B cell (primary cell): Measurements from ENCODE around the gene RBM23. TPM values are rescaled to one million over a fixed set of nuclear protein-coding genes. Genes with fewer than 3 reads are reported as not detected.

ENCODE experiments used
- ATAC-seq: fragments of 200-7000 bp; cut with Tn5 transposase; one replicate; pipeline ENCODE4 v1.10.0; 2021; ENCODE audit warnings: low read depth, mild to moderate bottlenecking, moderate number of reproducible peaks, moderate library complexity
- CTCF ChIA-PET: fragments of 350-600 bp; sonication (Branson Sonifier 250); formaldehyde crosslinking; loops from one replicate; lab custom pipeline; 2021; ENCODE audit warnings: antibody characterized with exemption, inconsistent platforms; lab: Charles Lee
- POLR2A ChIA-PET: fragments of 350-600 bp; sonication (Branson Sonifier 250); formaldehyde crosslinking; loops from one replicate; lab custom pipeline; 2021; ENCODE audit warnings: antibody characterized with exemption; lab: Charles Lee
- DNase-seq: peaks from one replicate; pipeline ENCODE4 v3.0.0; 2013
- H2AFZ ChIP-seq: 2 replicates; pipeline ENCODE4 v1.6.1; 2012; ENCODE audit warnings: mild to moderate bottlenecking, low read depth, low read length; ENCODE audit not compliant: insufficient read depth, poor library complexity, severe bottlenecking
- H3K27ac ChIP-seq, 2 donors: 1 replicate in 1 of 2; 2 replicates in 1 of 2; pipeline ENCODE4 v1.5.1; 2012 to 2013; ENCODE audit warnings: low read length in 2 of 2, mild to moderate bottlenecking in 2 of 2, moderate library complexity in 1 of 2
- H3K27me3 ChIP-seq, 4 experiments: fragments of 200-600 bp in 1 of 4; sonication (generic) in 1 of 4; replicated peaks in 1 of 4; 1 replicate in 2 of 4; 2 replicates in 2 of 4; pipeline versions ENCODE4 v1.6.1 to v1.7.0; 2013 to 2016; ENCODE audit warnings: low read length in 3 of 4, mild to moderate bottlenecking in 2 of 4, mixed read lengths in 1 of 4, moderate library complexity in 1 of 4; ENCODE audit not compliant: insufficient read depth in 4 of 4, control insufficient read depth in 3 of 4; ENCODE audit errors: control extremely low read depth in 1 of 4
- H3K36me3 ChIP-seq, 2 experiments: replicated peaks in 1 of 2; 1 replicate in 1 of 2; 2 replicates in 1 of 2; pipeline versions ENCODE4 v1.6.1 to v1.7.1; 2013; ENCODE audit warnings: low read length in 1 of 2; ENCODE audit not compliant: insufficient read depth in 2 of 2, control insufficient read depth in 1 of 2; ENCODE audit errors: control extremely low read depth in 1 of 2, extremely low read depth in 1 of 2
- H3K4me1 ChIP-seq, 2 donors: fragments of 200-600 bp in 1 of 2; sonication (generic) in 1 of 2; 1 replicate in 1 of 2; 2 replicates in 1 of 2; pipeline versions ENCODE4 v1.5.1 to v1.6.1; 2013 to 2017; ENCODE audit warnings: low read length in 2 of 2; ENCODE audit not compliant: control insufficient read depth in 2 of 2, insufficient read depth in 2 of 2
- H3K4me2 ChIP-seq: replicated peaks from 2 replicates; pipeline ENCODE3; 2012; ENCODE audit warnings: mild to moderate bottlenecking, low read depth, low read length; ENCODE audit not compliant: poor library complexity, severe bottlenecking
- H3K4me3 ChIP-seq, 5 experiments: fragments of 200-600 bp in 1 of 5; sonication (generic) in 1 of 5; 1 replicate in 3 of 5; 2 replicates in 2 of 5; pipeline versions ENCODE4 v1.5.1 to v1.7.0; 2011 to 2016; ENCODE audit warnings: low read length in 4 of 5, mild to moderate bottlenecking in 4 of 5, low read depth in 2 of 5, control low read depth in 1 of 5, moderate library complexity in 1 of 5; ENCODE audit not compliant: insufficient read depth in 1 of 5; ENCODE audit errors: control extremely low read depth in 1 of 5, extremely low read depth in 1 of 5
- H3K79me2 ChIP-seq: fragments of 200-600 bp; sonication (generic); one replicate; pipeline ENCODE4 v1.6.0; 2016; ENCODE audit warnings: low read length; ENCODE audit not compliant: control insufficient read depth, insufficient read depth
- H3K9ac ChIP-seq: fragments of 200-600 bp; sonication (generic); 2 replicates; pipeline ENCODE4 v1.6.1; 2017; ENCODE audit warnings: mild to moderate bottlenecking, low read length, moderate library complexity
- H3K9me3 ChIP-seq, 3 donors: one replicate each; pipeline versions ENCODE4 v1.6.1 to v1.7.1; 2013; ENCODE audit warnings: low read length in 2 of 3; ENCODE audit not compliant: control insufficient read depth in 2 of 3, insufficient read depth in 1 of 3; ENCODE audit errors: control extremely low read depth in 1 of 3
- H4K20me1 ChIP-seq: 2 replicates; pipeline ENCODE4 v1.6.0; 2012; ENCODE audit warnings: mild to moderate bottlenecking, low read length; ENCODE audit not compliant: insufficient read depth, control insufficient read depth, poor library complexity, severe bottlenecking
- H3K27ac Mint-ChIP-seq: one replicate; pipeline ENCODE4 v1.8.0; 2021; ENCODE audit warnings: mixed read lengths
- H3K27me3 Mint-ChIP-seq: one replicate; pipeline ENCODE4 v1.8.0; 2021; ENCODE audit warnings: mixed read lengths
- H3K4me1 Mint-ChIP-seq: one replicate; pipeline ENCODE4 v1.8.0; 2021; ENCODE audit warnings: mixed read lengths
- H3K4me3 Mint-ChIP-seq: one replicate; pipeline ENCODE4 v1.8.0; 2021; ENCODE audit warnings: mixed read lengths
- H3K9me3 Mint-ChIP-seq: one replicate; pipeline ENCODE4 v1.8.0; 2022; ENCODE audit warnings: mixed read lengths; ENCODE audit not compliant: insufficient read depth
- CTCF ChIP-seq: fragments of 200-600 bp; IDR thresholded peaks from one replicate; pipeline ENCODE4 v1.8.0; 2022; ENCODE audit warnings: antibody characterized with exemption, mild to moderate bottlenecking
- EZH2 ChIP-seq: IDR thresholded peaks from 2 replicates; pipeline ENCODE4 v1.6.1; 2012; ENCODE audit warnings: borderline replicate concordance, low read depth, mild to moderate bottlenecking, moderate library complexity, low read length; ENCODE audit not compliant: insufficient read depth, poor library complexity, severe bottlenecking
- WGBS: methylation state at CpG from one replicate; pipeline ENCODE4 v1.1.5; 2013; ENCODE audit warnings: missing lambda C conversion rate; ENCODE audit not compliant: insufficient coverage; 5-methylcytosine and 5-hydroxymethylcytosine counted together
- intact Hi-C: fragments of 100-400 bp; cut with micrococcal nuclease; formaldehyde crosslinking; loops from one replicate; pipeline ENCODE4 v1.10.0; 2022
- polyA plus RNA-seq: library from polyadenylated mRNA; depleted of rRNA; stranded (reverse); fragments of >200 nt; gene quantifications from 2 replicates; pipeline ENCODE4 v1.2.3, GENCODE V29; 2012
- total RNA-seq, 2 donors: library from RNA; stranded (reverse); fragments of 120-200 nt in 1 of 2; gene quantifications; 1 replicate in 1 of 2; 2 replicates in 1 of 2; pipeline versions ENCODE4 v1.2.3 to v1.2.4, GENCODE V29; 2013 to 2022

RBM23 gene
- total and polyA plus RNA-seq, 2 donors (not counting 1 experiment from before 2014, with no cell fraction given) = 60.7 to 165 TPM

- Histone ChIP-seq H3K4me3 (peak overlapping the region in 4 of 5 experiments; percentile 44 to 83 (median 67)), H3K79me2 (peaks cover 16% of the 10 kb centered on the region), H3K4me1 (peaks cover 55 to 83% of the 10 kb centered on the region in 2 donors), H4K20me1 (no peaks in the 10 kb centered on the region), H3K27me3 (no peaks in the 10 kb centered on the region), H3K9ac (peak overlapping the region; percentile 75), H3K36me3 (no peaks in the 10 kb centered on the region), H2AFZ (peak overlapping the region; percentile 77), H3K4me2 (peak overlapping the region; percentile 85), H3K9me3 (no peaks in the 10 kb centered on the region), H3K27ac (peak overlapping the region; percentile 85 to 94)
- Mint-ChIP-seq H3K27ac (peak overlapping the region; percentile 99), H3K9me3 (no peaks in the 10 kb centered on the region), H3K4me1 (peaks cover 74% of the 10 kb centered on the region), H3K4me3 (peak overlapping the region; percentile 97), H3K27me3 (no peaks in the 10 kb centered on the region)
- DNase-seq (no peak), ATAC-seq (no peak)
- intact Hi-C loops = loop anchor here (2.0 to 5.0 kb wide), 2 partner anchors 63 to 416 kb away; partner anchors contain the start of gene PPP1R3E
- ChIA-PET POLR2A (interaction anchor here (0.5 to 5.3 kb wide), 12 partner anchors 14 to 1409 kb away, joined by 3 to 61 read pairs (median 4); partner anchors contain the start of genes ACIN1, C14orf119, LRP10 and PRMT5), CTCF (interaction anchor here (0.8 to 7.0 kb wide), 14 partner anchors 10 to 315 kb away, joined by 3 to 101 read pairs (median 4); partner anchors contain the start of genes AJUBA and LRP10)
- no peak for TF ChIP-seq EZH2
- WGBS = 94% methylated on average over 16 of the region's 21 CpGs
Observed at GRCh38 chr14:22885975-22886374, 33.0 kb downstream of the RBM23 start.

- H3K27ac Mint-ChIP-seq = peak overlapping the region; percentile 43
- H3K4me1 ChIP-seq = peaks cover 50 to 79% of the 10 kb centered on the region in 2 donors
- DNase-seq (no peak), ATAC-seq (no peak)
- H3K27me3 ChIP-seq = no peaks in the 10 kb centered on the region
- H3K4me3 ChIP-seq = no peak overlapping the region
- WGBS = 73% methylated on average over 11 of the region's 11 CpGs
- H3K4me3 Mint-ChIP-seq = peak overlapping the region; percentile 1
- peaks cover 14% of the 10 kb centered on the region for H3K79me2 ChIP-seq
- H2AFZ ChIP-seq = no peak overlapping the region
- no peaks in the 10 kb centered on the region for H3K36me3 ChIP-seq
- no peak for TF ChIP-seq CTCF
- TF ChIP-seq EZH2 = no peak
- peaks cover 68% of the 10 kb centered on the region for H3K4me1 Mint-ChIP-seq
- no peaks in the 10 kb centered on the region for H3K9me3 Mint-ChIP-seq
- H3K9ac ChIP-seq = no peak overlapping the region
- CTCF ChIA-PET = interaction anchor here (0.9 to 7.0 kb wide), 8 partner anchors 11 to 183 kb away, joined by 3 to 101 read pairs (median 6); partner anchors contain the start of genes AJUBA and LRP10
- intact Hi-C loops = loop anchor here (5.0 kb wide), 1 partner anchor 417 kb away; the partner anchor contains the start of gene PPP1R3E
- no peaks in the 10 kb centered on the region for H4K20me1 ChIP-seq
- H3K4me2 ChIP-seq = no peak overlapping the region
- H3K27ac ChIP-seq = no peak overlapping the region
- H3K9me3 ChIP-seq = no peaks in the 10 kb centered on the region
- POLR2A ChIA-PET = interaction anchor here (0.8 to 5.3 kb wide), 4 partner anchors 13 to 436 kb away, joined by 3 to 61 read pairs (median 3); partner anchors contain the start of genes LRP10, PABPN1 and RBM23
- no peaks in the 10 kb centered on the region for H3K27me3 Mint-ChIP-seq
Observed at GRCh38 chr14:22884738-22885523, 34.0 kb downstream of the RBM23 start.
